ENCODE data around the gene NOTCH2NLA.
"Not testable (repeated sequence)": the region's sequence is repeated elsewhere in the genome, so short reads cannot be mapped to it uniquely, and the experiment has no call there.

NOTCH2NLA gene

GRCh38 chr1:146228710-146229477 is at the start of gene NOTCH2NLA:
Gene NOTCH2NLA, minus strand, starts transcription at chr1:146229021. Its CDS starts 39,684 bp downstream, at chr1:146189337.
- DNase-seq (ENCODE audit: low spot score) = not testable (repeated sequence)

DNA sequence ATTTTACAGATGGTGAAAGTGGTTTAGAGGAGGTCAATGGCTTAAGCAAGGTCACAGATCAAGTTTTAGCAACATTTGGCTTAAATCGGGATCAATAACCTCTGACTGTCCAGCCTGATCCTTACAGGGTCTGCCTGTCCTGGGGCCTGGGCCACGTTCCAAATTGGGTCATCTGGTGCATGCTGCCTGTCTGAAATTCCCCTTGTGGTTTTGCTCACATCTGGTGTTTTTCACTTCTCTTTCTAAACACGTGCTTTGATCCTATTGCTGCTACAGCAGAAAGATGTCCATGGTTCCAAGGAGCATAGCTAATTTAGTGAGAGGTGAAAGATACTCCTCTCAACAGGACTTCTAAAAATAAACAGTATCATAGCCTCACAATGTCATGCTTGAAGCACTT is 49.5 kb upstream of the NOTCH2NLA start:
- DNase-seq (ENCODE audit: low spot score) = not testable (repeated sequence)

DNA sequence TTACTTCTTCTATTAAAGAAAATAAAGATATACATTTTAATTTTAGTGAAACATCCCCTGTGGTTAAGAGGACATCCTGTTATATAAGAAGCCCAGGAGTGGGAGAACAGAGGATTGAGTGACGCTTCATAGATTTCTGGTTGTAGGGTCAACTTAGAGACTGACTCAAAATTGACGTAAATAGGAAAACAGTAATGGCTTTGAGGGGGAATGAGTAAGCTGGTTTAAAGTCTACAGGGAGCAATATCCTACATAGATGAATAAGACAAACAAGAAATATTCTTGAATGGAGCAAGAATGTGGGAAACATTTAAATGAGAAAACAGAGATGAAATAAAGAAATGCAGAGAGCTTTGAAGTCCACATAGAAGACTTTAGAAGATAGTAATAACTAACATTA is 48.3 kb upstream of the NOTCH2NLA start:
- DNase-seq (ENCODE audit: low spot score) = not testable (repeated sequence)

DNA sequence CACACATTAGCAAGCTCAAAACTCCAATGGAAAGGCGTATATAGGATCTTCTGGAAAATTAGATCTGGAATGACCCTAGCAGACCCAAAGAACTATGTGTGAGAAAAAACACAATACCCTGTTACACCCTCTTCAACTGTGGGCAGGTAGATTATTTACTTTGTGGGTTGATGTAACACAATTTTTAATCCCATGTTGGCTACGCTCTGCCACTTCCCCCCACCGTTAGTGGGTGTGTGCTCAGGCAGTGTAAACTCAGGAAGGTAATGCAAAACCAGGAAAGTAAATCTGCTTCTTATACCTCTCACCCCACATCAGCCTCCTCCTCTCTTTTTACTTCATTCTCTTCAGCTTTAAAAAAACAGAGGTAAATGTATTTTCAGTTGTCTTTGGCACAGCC is 45.3 kb upstream of the NOTCH2NLA start:
- not testable (repeated sequence) for DNase-seq (ENCODE audit: low spot score)

- not testable (repeated sequence) for DNase-seq (ENCODE audit: low spot score)
Measured at GRCh38 chr1:146273194-146273593, 44.4 kb upstream of the NOTCH2NLA start.

GRCh38 chr1:146272734-146273133 is 43.9 kb upstream of the NOTCH2NLA start:
- not testable (repeated sequence) for DNase-seq (ENCODE audit: low spot score)

DNA sequence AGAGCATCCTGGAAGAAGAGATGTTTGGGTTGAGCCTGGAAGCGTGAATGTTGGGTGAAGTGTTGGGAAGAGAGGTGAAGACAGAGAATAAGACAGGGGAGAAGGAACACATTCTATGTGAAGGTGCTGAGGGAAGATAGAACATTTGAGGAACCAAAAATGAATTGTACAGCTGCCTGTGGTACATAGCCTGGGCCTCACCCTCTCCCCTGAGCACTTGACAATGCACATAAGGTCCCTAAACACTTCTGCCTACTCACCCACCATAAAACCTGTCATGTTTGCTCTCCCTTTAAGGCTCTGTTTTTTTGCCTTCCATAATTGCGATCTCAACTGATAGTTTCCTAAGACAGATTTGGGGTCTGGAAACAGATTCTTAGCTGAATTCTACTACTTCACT is 43.2 kb upstream of the NOTCH2NLA start:
- DNase-seq (ENCODE audit: low spot score) = not testable (repeated sequence)

DNA sequence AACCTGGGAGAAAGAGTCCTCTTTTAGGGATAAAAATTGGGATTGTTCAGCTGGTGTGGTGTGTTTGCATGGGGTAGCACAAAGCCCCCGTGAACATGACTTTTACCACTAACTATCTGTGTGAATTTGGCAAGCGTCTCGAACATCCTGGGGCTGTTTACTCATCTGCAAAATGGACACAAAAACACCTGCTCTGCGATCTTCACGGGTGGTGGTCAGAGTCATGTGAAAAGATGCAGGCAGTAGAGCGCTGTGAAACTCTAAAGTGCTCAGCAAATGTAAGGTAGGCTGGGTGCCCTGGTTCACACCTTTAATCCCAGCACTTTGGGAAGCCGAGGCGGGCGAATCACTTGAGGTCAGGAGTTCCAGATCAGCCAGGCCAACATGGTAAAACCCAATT is 41.3 kb upstream of the NOTCH2NLA start:
- not testable (repeated sequence) for DNase-seq (ENCODE audit: low spot score)

DNA sequence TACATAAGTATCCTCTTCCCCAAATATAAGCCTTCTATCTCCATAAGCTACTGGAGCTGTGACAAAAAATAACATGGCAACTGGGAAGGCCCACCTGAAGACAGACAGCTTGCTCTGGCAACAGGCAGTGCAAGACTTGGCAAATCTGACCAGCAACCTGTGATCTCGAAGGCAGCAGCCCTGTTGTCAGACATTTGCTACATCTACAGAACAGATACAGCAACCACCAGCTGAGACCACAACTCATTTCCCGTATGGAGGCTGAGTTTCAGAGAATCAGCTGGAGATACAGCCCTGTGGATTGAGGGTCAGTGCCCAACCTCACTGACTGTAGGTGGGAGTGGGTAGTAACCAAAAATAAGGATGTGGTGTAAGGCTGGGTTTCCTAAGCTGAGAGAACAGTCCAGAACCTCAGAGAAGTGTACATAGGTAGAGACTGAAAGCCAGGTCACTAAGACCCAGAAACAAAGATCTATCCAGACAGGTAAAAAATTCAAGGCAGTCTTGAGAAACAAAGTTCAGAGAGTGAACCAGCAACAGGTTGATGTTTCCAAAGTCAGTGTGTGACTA is 37.4 kb upstream of the NOTCH2NLA start:
- not testable (repeated sequence) for DNase-seq (ENCODE audit: low spot score)

- not testable (repeated sequence) for DNase-seq (ENCODE audit: low spot score)
Measured at GRCh38 chr1:146264761-146265160, 35.9 kb upstream of the NOTCH2NLA start.

DNA sequence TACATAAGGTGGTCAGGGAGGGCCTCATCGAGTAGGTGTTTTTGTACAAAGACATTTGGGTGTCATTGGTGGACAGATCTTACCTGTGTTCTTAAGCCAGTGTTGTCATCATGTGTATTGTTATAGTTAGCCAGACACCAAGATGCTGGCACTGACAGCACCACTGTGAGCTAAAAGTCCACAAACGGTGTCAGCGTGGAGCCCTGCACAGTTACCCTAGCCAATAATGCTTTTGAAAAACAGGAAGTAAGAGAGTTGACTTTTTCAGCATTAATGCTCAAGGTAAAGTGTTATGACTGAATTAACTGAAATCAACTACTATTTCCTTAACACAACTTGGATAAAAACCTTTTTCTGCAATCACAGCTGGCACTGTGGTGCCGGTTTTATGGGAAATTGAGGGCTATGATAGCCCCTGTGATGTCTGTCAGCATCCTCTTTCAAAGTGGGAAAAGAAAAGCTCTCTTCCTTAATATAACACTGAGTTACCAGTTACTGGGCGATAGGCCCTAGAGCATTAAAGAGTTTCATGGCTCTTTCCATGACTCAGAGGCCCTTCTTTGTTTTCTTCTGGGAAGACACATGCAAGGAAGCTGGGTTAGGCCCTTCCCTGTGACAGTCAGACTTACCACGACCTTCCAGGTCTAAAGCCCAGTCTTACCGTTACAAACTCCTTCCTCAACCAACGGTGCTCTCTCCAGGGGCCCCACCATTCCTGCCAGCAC is 31.3 kb upstream of the NOTCH2NLA start:
- not testable (repeated sequence) for DNase-seq (ENCODE audit: low spot score)

DNA sequence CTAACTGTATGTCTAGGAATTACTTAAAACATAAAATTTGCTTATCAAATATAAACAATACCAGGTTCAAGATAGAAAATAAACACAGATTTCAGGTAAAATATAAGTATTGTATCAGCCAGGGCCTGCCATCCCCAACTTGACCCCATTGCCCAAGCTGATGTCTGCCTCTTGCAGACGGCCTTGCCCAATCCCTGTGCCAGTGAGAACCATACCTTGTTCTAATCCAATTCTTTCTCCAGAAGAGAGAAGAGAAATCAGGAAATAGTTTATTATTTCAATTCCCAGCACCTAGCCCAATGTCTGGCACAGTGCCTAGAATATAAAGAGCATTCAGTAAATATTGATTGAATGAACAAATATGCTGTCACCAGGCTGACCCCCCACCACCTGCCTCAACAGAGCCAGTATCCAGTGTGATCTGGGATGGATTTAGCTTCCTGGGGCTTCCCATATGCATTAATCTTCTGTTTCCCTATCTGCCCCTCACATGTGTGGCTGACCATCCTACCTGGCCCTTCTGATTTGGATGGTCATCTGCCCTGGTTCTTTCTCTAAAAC is 29.3 kb upstream of the NOTCH2NLA start:
- DNase-seq (ENCODE audit: low spot score) = not testable (repeated sequence)

GRCh38 chr1:146254569-146255197 is 25.9 kb upstream of the NOTCH2NLA start:
- DNase-seq (ENCODE audit: low spot score) = not testable (repeated sequence)

DNA sequence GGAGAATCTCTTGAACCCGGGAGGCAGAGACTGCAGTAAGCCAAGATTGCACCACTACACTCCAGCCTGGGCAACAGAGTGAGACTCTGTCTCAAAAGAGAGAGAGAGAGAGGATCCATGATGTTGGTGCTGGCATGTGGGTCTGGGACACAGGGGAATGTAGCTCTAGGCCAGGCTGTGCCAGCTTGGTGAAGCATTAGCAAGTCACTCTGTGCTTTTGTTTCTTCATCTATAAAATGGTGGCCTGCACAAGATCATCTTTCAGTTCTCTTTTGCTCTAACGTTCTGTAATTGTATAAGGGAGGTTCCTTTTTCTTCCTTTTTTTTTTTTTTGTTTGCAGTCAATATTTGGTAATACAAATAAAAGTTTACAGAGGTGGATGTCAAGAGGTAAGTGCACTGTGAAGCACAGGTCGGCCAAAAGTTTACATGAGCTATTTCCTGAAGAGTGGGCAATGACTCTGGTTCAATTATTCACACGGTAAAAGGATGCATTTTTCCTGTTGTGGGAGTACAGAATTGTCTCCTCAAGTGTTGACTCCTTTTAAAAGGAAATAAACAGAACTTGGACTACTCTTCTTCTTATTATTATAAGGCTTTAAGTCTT is 24.5 kb upstream of the NOTCH2NLA start:
- DNase-seq (ENCODE audit: low spot score) = not testable (repeated sequence)

DNA sequence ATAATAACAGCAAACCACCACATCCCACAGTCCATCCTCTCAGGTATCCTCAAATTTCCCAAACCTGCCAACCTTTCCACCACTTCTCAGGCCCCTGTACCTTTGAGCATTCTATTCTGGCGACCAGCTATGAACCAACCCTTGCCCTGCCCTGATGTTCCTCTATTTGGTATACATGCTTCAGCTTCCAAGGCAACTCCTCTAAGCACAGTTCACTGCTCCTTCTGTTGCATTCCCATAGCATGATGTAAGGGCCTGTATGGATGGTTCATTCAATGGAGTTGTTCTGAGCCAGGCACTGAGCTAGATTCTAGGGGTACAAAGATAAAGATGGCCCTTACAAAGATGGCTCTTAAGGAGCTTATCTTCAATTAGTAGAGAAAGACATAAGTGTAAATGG is 22.7 kb upstream of the NOTCH2NLA start:
- DNase-seq (ENCODE audit: low spot score) = not testable (repeated sequence)

- DNase-seq (ENCODE audit: low spot score) = not testable (repeated sequence)
Measured at GRCh38 chr1:146248643-146249042, 19.8 kb upstream of the NOTCH2NLA start.

- not testable (repeated sequence) for DNase-seq (ENCODE audit: low spot score)
Measured at GRCh38 chr1:146236626-146237025, 7.8 kb upstream of the NOTCH2NLA start.

DNA sequence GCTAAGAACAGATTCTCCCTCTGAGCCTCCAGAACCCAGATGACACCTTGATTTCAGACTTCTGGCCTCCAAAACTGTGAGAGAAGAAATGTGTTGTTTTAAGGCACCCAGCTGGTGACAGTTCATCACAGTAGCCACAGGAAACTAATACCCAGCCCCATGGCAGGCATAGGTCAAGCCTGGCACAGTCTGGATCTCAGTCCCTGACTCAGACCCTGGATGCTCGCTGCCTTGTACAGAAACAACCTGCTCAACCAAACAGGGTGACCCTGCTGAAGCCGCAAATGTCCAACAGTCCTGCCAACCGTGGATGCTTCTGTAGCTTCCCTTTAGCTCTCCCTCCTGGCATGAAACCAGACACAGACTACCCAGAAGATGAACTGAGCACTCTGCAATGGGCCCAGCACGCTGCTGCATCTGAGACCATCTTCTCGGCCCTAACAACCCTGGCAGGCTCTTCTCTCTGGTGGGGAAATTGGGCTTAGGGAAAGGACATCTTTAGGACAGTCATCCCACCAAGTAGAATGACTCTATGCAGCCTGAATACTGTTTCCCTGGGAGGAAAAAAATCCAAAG is 7.3 kb upstream of the NOTCH2NLA start:
- not testable (repeated sequence) for DNase-seq (ENCODE audit: low spot score)

- DNase-seq (ENCODE audit: low spot score) = not testable (repeated sequence)
Measured at GRCh38 chr1:146228144-146228682, 608 bp downstream of the NOTCH2NLA start.

DNA sequence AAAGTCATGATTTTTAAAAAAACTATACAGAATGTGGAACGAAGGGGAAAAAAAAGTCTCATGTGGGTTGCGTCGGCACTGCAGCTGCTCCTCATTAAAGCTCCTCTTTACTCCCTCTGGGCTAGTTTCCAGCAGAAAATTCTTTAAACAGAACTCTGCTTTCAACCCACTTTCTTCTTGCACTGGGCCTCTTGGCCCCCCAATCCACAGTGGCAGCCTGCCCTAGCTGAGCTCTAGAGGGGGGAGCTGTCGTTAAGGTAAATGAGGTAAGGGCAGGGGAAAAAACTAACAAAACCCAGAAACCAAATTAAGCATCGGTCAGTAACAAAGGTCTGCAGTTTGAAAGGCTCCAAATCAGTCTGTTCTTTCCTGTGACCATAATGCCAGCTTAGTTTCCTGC is 54.3 kb downstream of the NOTCH2NLA start:
- not testable (repeated sequence) for DNase-seq (ENCODE audit: low spot score)

DNA sequence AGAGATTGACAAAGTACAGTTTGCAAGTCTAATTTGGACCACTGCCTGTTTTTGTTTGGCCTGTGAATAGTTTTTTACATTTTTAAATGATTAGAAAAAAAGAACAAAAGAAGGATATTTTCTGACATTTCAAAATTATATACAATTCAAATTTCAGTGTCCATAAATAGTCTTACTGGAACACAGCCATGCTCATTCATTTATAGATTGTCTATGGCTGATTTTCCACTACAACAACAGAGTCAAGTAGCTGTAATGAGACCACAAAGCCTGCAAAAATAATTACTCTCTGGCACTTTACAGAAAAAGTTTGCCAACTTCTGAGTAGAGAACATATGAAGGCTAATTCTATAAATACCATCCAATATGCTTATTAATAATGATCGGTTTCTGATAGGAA is 61.1 kb downstream of the NOTCH2NLA start:
- DNase-seq (ENCODE audit: low spot score) = not testable (repeated sequence)
